Keratinocyte (primary cell): ENCODE results near the gene SGSM1. TPM values are rescaled to one million over a fixed set of nuclear protein-coding genes. Genes with fewer than 3 reads are reported as not detected.

Experiments used
- DNase-seq: peaks from one replicate; pipeline ENCODE4 v3.0.0-alpha.2; 2011; ENCODE audit warnings: low read depth, missing footprints, low spot score
- FAIRE-seq: peaks from 2 replicates; lab custom pipeline; 2011; peaks lifted over from hg19 to GRCh38; lab: Jason Lieb, UNC
- H2AFZ ChIP-seq: 2 replicates; pipeline ENCODE4 v1.6.0; 2012; ENCODE audit warnings: low read length, control low read depth, inconsistent platforms; ENCODE audit not compliant: control insufficient read depth
- H3K27ac ChIP-seq: 2 replicates; pipeline ENCODE4 v1.5.1; 2011; ENCODE audit warnings: low read length; ENCODE audit not compliant: control insufficient read depth, insufficient read depth
- H3K27me3 ChIP-seq: 3 replicates; pipeline ENCODE4 v1.6.0; 2011; ENCODE audit warnings: low read length; ENCODE audit not compliant: control insufficient read depth, insufficient read depth; ENCODE audit errors: extremely low read depth
- H3K36me3 ChIP-seq, 2 experiments: 2 replicates in 1 of 2; 3 replicates in 1 of 2; pipeline ENCODE4 v1.5.1; 2011; ENCODE audit warnings: low read length in 2 of 2, mild to moderate bottlenecking in 1 of 2; ENCODE audit not compliant: control insufficient read depth in 2 of 2, insufficient read depth in 2 of 2; ENCODE audit errors: extremely low read depth in 1 of 2
- H3K4me1 ChIP-seq: 3 replicates; pipeline ENCODE4 v1.5.1; 2011; ENCODE audit warnings: low read length; ENCODE audit not compliant: control insufficient read depth, insufficient read depth; ENCODE audit errors: extremely low read depth
- H3K4me2 ChIP-seq: 3 replicates; pipeline ENCODE4 v1.6.0; 2011; ENCODE audit warnings: low read depth, low read length; ENCODE audit not compliant: control insufficient read depth, insufficient read depth; ENCODE audit errors: extremely low read depth
- H3K4me3 ChIP-seq, 3 experiments: fragments of 200-600 bp in 1 of 3; sonication (generic) in 1 of 3; 2 replicates in 2 of 3; 3 replicates in 1 of 3; pipeline ENCODE4 v1.5.1; 2011 to 2016; ENCODE audit warnings: low read length in 3 of 3, mild to moderate bottlenecking in 3 of 3, control low read depth in 2 of 3, inconsistent platforms in 1 of 3, low read depth in 1 of 3, mixed read lengths in 1 of 3, mixed run types in 1 of 3, moderate library complexity in 1 of 3; ENCODE audit not compliant: control insufficient read depth in 2 of 3, insufficient read depth in 2 of 3; ENCODE audit errors: extremely low read depth in 1 of 3
- H3K79me2 ChIP-seq: 2 replicates; pipeline ENCODE4 v1.6.0; 2012; ENCODE audit warnings: low read length; ENCODE audit not compliant: control insufficient read depth, insufficient read depth
- H3K9ac ChIP-seq: 3 replicates; pipeline ENCODE4 v1.6.0; 2011; ENCODE audit warnings: low read length; ENCODE audit not compliant: control insufficient read depth, insufficient read depth; ENCODE audit errors: extremely low read depth
- H3K9me1 ChIP-seq: 3 replicates; pipeline ENCODE4 v1.6.0; 2011; ENCODE audit warnings: low read length; ENCODE audit not compliant: control insufficient read depth, insufficient read depth; ENCODE audit errors: extremely low read depth
- H3K9me3 ChIP-seq: 2 replicates; pipeline ENCODE4 v1.5.1; 2012; ENCODE audit warnings: low read depth, low read length; ENCODE audit not compliant: control insufficient read depth
- H4K20me1 ChIP-seq: 3 replicates; pipeline ENCODE4 v1.6.0; 2011; ENCODE audit warnings: low read length; ENCODE audit not compliant: control insufficient read depth, insufficient read depth; ENCODE audit errors: extremely low read depth
- EZH2 ChIP-seq: IDR thresholded peaks from one replicate; pipeline ENCODE4 v1.6.1; 2012; ENCODE audit warnings: inconsistent platforms, mild to moderate bottlenecking, low read length, moderate library complexity
- dilution Hi-C: fragments of 300-500 bp; cut with MboI; formaldehyde crosslinking; loops from one replicate; pipeline ENCODE4 v1.7.0; 2020; ENCODE audit warnings: low sequenced_read_pairs; ENCODE audit not compliant: extremely low pct_ligation_motif_present
- polyA plus RNA-seq, 5 experiments: library from polyadenylated mRNA; depleted of rRNA in 3 of 5; stranded (reverse) in 3 of 5; stranded (forward) in 1 of 5; unstranded in 1 of 5; fragments of >200 nt; gene quantifications; 1 replicate in 1 of 5; 2 replicates in 3 of 5; 3 replicates in 1 of 5; pipeline versions ENCODE4 v1.2.1 to v1.2.3, GENCODE V29; 2011 to 2012; ENCODE audit warnings: missing spikeins in 2 of 5, low read depth in 1 of 5, low replicate concordance in 1 of 5
- TF ChIP-seq, protein P1 (sequence below), 3 experiments: IDR thresholded peaks in 1 of 3; conservative IDR thresholded peaks in 1 of 3; optimal IDR thresholded peaks in 1 of 3; 2 replicates in 2 of 3; 3 replicates in 1 of 3; pipeline versions ENCODE3 to v1.5.1; 2011; ENCODE audit warnings: low read length in 3 of 3, mild to moderate bottlenecking in 3 of 3, moderate library complexity in 2 of 3, control low read depth in 1 of 3, inconsistent platforms in 1 of 3; ENCODE audit not compliant: insufficient read depth in 2 of 3; ENCODE audit errors: extremely low read depth in 1 of 3

The SGSM1 gene
- polyA plus RNA-seq, 1 donor (not counting 4 experiments of a cell fraction or from before 2014, with no cell fraction given) = not detected

- TF ChIP-seq, protein P1, sequence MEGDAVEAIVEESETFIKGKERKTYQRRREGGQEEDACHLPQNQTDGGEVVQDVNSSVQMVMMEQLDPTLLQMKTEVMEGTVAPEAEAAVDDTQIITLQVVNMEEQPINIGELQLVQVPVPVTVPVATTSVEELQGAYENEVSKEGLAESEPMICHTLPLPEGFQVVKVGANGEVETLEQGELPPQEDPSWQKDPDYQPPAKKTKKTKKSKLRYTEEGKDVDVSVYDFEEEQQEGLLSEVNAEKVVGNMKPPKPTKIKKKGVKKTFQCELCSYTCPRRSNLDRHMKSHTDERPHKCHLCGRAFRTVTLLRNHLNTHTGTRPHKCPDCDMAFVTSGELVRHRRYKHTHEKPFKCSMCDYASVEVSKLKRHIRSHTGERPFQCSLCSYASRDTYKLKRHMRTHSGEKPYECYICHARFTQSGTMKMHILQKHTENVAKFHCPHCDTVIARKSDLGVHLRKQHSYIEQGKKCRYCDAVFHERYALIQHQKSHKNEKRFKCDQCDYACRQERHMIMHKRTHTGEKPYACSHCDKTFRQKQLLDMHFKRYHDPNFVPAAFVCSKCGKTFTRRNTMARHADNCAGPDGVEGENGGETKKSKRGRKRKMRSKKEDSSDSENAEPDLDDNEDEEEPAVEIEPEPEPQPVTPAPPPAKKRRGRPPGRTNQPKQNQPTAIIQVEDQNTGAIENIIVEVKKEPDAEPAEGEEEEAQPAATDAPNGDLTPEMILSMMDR (optimal IDR thresholded peaks at IDR 0.05 in 1 of 3, IDR thresholded peaks at IDR 0.05 in 1 of 3, conservative IDR thresholded peaks at IDR 0.05 in 1 of 3; ENCODE audit: extremely low read depth in 1 of 3, insufficient read depth in 2 of 3, low read length in 3 of 3) = no peak
- TF ChIP-seq EZH2 = no peak
- H3K27me3 ChIP-seq = no peaks in the 10 kb centered on the region
- FAIRE-seq = no peak
- no peak overlapping the region for H3K4me3 ChIP-seq
- peaks cover 7% of the 10 kb centered on the region for H3K4me1 ChIP-seq
- H3K4me2 ChIP-seq = no peak overlapping the region
- H3K36me3 ChIP-seq = no peaks in the 10 kb centered on the region
- no peak overlapping the region for H2AFZ ChIP-seq
- H4K20me1 ChIP-seq = peaks cover 2% of the 10 kb centered on the region
- no peak for DNase-seq
- no peak overlapping the region for H3K27ac ChIP-seq
- dilution Hi-C loops = no loop called here
- H3K79me2 ChIP-seq = no peaks in the 10 kb centered on the region
- no peaks in the 10 kb centered on the region for H3K9me1 ChIP-seq
- no peaks in the 10 kb centered on the region for H3K9me3 ChIP-seq
- H3K9ac ChIP-seq = no peak overlapping the region
Observed at GRCh38 chr22:24944217-24944937, 138.4 kb downstream of the SGSM1 start.

- H3K4me3 ChIP-seq = no peak overlapping the region
- no peak overlapping the region for H3K9ac ChIP-seq
- DNase-seq = no peak
- no peaks in the 10 kb centered on the region for H3K9me3 ChIP-seq
- no peaks in the 10 kb centered on the region for H3K36me3 ChIP-seq
- peaks cover 2% of the 10 kb centered on the region for H4K20me1 ChIP-seq
- H3K4me1 ChIP-seq = peaks cover 12% of the 10 kb centered on the region
- no peak overlapping the region for H3K4me2 ChIP-seq
- no peaks in the 10 kb centered on the region for H3K9me1 ChIP-seq
- dilution Hi-C loops = no loop called here
- H2AFZ ChIP-seq = no peak overlapping the region
- H3K79me2 ChIP-seq = no peaks in the 10 kb centered on the region
- FAIRE-seq = peak; percentile 26
- H3K27me3 ChIP-seq = no peaks in the 10 kb centered on the region
- no peak for TF ChIP-seq EZH2
- TF ChIP-seq, protein P1 (optimal IDR thresholded peaks at IDR 0.05 in 1 of 3, IDR thresholded peaks at IDR 0.05 in 1 of 3, conservative IDR thresholded peaks at IDR 0.05 in 1 of 3; ENCODE audit: extremely low read depth in 1 of 3, insufficient read depth in 2 of 3, low read length in 3 of 3) = no peak
- no peak overlapping the region for H3K27ac ChIP-seq
Observed at GRCh38 chr22:24945430-24945829, 139.4 kb downstream of the SGSM1 start.
